ENCODE measurements around the gene ACSL3. TPM values are rescaled to one million over a fixed set of nuclear protein-coding genes. Genes with fewer than 3 reads are reported as not detected.

Gene ACSL3
- polyA plus RNA-seq, 1 donor from 2014 or later: 119 TPM

DNA sequence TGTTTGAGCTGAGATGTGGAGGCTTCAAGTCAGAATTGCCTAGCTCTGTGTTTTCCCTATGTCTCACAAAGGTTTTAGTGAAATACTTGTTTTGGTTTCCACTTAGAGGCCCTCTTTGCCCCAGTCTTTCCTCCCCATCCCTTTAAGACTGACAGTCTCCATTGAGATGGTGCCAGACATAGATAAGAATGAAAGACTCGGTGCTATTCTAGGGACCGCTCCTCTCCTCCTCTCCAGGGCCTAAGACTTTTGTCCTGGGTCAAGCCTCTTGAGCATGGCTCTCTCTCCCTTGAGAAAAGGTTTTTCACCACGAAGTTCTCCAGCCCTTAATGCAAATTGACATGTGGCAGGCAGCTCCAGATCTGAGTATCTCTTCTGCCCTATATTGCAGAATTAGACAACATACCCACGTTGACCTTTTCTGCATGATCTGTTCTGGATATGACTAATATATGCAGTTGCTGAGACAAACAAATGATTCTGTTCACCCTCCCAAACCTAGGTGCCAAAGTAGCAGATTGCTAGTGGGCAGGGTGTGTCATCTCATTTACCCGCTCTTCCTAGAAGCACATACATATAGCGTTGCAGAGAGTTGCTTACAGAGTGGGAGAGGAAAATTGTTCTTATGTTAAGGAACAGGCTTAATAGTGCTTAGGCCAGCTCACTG lies 47.5 kb upstream of the ACSL3 start:
- H3K9me2 ChIP-seq (ENCODE audit: insufficient read depth, low read length): no peaks in the 10 kb centered on the region
- no peak overlapping the region for H3K4me2 ChIP-seq (ENCODE audit: low read length)
- H3F3A ChIP-seq (ENCODE audit: insufficient read depth, low read length, poor library complexity, severe bottlenecking): no peaks in the 10 kb centered on the region
- H2AFZ ChIP-seq (ENCODE audit: low read depth, low read length): no peak overlapping the region
- no peak overlapping the region for H3K9ac ChIP-seq (ENCODE audit: low read length)
- no peaks in the 10 kb centered on the region for H4K20me1 ChIP-seq (ENCODE audit: insufficient read depth)
- TF ChIP-seq EP300 (conservative IDR thresholded peaks at IDR 0.05; ENCODE audit: poor library complexity, severe bottlenecking): no peak
- TF ChIP-seq, protein P1, sequence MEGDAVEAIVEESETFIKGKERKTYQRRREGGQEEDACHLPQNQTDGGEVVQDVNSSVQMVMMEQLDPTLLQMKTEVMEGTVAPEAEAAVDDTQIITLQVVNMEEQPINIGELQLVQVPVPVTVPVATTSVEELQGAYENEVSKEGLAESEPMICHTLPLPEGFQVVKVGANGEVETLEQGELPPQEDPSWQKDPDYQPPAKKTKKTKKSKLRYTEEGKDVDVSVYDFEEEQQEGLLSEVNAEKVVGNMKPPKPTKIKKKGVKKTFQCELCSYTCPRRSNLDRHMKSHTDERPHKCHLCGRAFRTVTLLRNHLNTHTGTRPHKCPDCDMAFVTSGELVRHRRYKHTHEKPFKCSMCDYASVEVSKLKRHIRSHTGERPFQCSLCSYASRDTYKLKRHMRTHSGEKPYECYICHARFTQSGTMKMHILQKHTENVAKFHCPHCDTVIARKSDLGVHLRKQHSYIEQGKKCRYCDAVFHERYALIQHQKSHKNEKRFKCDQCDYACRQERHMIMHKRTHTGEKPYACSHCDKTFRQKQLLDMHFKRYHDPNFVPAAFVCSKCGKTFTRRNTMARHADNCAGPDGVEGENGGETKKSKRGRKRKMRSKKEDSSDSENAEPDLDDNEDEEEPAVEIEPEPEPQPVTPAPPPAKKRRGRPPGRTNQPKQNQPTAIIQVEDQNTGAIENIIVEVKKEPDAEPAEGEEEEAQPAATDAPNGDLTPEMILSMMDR (IDR thresholded peaks at IDR 0.05; ENCODE audit: poor library complexity, severe bottlenecking): no peak
- no peak for TF ChIP-seq POLR2AphosphoS5 (IDR thresholded peaks at IDR 0.05)
- TF ChIP-seq, protein P2, sequence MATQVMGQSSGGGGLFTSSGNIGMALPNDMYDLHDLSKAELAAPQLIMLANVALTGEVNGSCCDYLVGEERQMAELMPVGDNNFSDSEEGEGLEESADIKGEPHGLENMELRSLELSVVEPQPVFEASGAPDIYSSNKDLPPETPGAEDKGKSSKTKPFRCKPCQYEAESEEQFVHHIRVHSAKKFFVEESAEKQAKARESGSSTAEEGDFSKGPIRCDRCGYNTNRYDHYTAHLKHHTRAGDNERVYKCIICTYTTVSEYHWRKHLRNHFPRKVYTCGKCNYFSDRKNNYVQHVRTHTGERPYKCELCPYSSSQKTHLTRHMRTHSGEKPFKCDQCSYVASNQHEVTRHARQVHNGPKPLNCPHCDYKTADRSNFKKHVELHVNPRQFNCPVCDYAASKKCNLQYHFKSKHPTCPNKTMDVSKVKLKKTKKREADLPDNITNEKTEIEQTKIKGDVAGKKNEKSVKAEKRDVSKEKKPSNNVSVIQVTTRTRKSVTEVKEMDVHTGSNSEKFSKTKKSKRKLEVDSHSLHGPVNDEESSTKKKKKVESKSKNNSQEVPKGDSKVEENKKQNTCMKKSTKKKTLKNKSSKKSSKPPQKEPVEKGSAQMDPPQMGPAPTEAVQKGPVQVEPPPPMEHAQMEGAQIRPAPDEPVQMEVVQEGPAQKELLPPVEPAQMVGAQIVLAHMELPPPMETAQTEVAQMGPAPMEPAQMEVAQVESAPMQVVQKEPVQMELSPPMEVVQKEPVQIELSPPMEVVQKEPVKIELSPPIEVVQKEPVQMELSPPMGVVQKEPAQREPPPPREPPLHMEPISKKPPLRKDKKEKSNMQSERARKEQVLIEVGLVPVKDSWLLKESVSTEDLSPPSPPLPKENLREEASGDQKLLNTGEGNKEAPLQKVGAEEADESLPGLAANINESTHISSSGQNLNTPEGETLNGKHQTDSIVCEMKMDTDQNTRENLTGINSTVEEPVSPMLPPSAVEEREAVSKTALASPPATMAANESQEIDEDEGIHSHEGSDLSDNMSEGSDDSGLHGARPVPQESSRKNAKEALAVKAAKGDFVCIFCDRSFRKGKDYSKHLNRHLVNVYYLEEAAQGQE (IDR thresholded peaks at IDR 0.05; ENCODE audit: borderline replicate concordance): no peak
- TF ChIP-seq SMC3 (conservative IDR thresholded peaks at IDR 0.05; ENCODE audit: poor library complexity): no peak
- no peak for TF ChIP-seq MXI1 (conservative IDR thresholded peaks at IDR 0.05; ENCODE audit: poor library complexity, severe bottlenecking)
- no peak for TF ChIP-seq EZH2 (IDR thresholded peaks at IDR 0.05; ENCODE audit: borderline replicate concordance, insufficient read depth, low read length, poor library complexity, severe bottlenecking)
- TF ChIP-seq RAD21 (conservative IDR thresholded peaks at IDR 0.05): no peak
- TF ChIP-seq TAF1 (IDR thresholded peaks at IDR 0.05; ENCODE audit: low read depth): no peak
- H3K27ac ChIP-seq (ENCODE audit: low read length): no peak overlapping the region
- no peak overlapping the region for H3K4me3 ChIP-seq (ENCODE audit: low read length)
- H3K79me2 ChIP-seq (replicated peaks; ENCODE audit: insufficient read depth, low read length): no peaks in the 10 kb centered on the region
- H3K36me3 ChIP-seq (ENCODE audit: insufficient read depth, low read length): no peaks in the 10 kb centered on the region
- H3K9me3 ChIP-seq (ENCODE audit: low read length): no peaks in the 10 kb centered on the region
- H3K27me3 ChIP-seq (ENCODE audit: insufficient read depth, low read depth, low read length): no peaks in the 10 kb centered on the region

DNA sequence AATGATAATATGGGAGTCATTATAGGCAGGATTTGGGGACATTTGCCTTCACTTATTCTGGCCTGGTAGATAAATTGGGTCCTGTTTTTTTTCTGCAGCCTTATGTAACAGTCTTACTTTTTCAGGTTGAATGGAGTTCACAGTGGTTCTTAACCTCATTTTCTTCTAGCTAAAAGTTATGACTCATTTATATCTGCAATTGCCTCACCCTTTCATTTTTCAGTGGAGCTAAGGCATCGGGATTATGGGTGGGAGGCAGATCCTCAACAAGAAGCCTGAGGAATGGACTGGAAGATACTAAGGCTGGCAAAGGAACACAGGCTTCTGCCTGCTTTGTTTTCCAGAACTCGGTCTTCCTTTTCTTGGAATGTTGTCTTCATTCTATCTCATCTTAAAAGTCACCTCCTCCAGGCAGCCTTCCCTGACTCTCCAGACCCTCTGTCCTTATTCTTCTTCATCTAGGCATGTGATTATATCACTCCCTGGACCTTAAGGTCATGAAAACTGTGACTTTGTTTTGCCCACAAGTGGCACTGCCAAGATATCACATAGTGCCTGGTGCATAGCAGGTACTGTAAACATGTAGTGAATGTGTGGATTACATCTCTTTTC lies 41.0 kb upstream of the ACSL3 start:
- H2AFZ ChIP-seq (ENCODE audit: low read depth, low read length): no peak overlapping the region

More for the DNA sequence above, 41.0 kb upstream of the ACSL3 start:
- H3K27me3 ChIP-seq (ENCODE audit: insufficient read depth, low read depth, low read length): no peaks in the 10 kb centered on the region
- no peaks in the 10 kb centered on the region for H3K79me2 ChIP-seq (replicated peaks; ENCODE audit: insufficient read depth, low read length)
- H3K27ac ChIP-seq (ENCODE audit: low read length): no peak overlapping the region
- H3K9me3 ChIP-seq (ENCODE audit: low read length): no peaks in the 10 kb centered on the region
- H4K20me1 ChIP-seq (ENCODE audit: insufficient read depth): no peaks in the 10 kb centered on the region
- no peak overlapping the region for H3K4me2 ChIP-seq (ENCODE audit: low read length)
- H3K4me3 ChIP-seq (ENCODE audit: low read length): no peak overlapping the region
- TF ChIP-seq RAD21 (conservative IDR thresholded peaks at IDR 0.05) (no peak), POLR2AphosphoS5 (IDR thresholded peaks at IDR 0.05) (no peak), EZH2 (IDR thresholded peaks at IDR 0.05; ENCODE audit: borderline replicate concordance, insufficient read depth, low read length, poor library complexity, severe bottlenecking) (no peak), TAF1 (IDR thresholded peaks at IDR 0.05; ENCODE audit: low read depth) (no peak), SMC3 (conservative IDR thresholded peaks at IDR 0.05; ENCODE audit: poor library complexity) (no peak), EP300 (conservative IDR thresholded peaks at IDR 0.05; ENCODE audit: poor library complexity, severe bottlenecking) (no peak), MXI1 (conservative IDR thresholded peaks at IDR 0.05; ENCODE audit: poor library complexity, severe bottlenecking) (no peak)
- TF ChIP-seq, protein P2 (IDR thresholded peaks at IDR 0.05; ENCODE audit: borderline replicate concordance): no peak
- TF ChIP-seq, protein P1 (IDR thresholded peaks at IDR 0.05; ENCODE audit: poor library complexity, severe bottlenecking): no peak
- H3K9ac ChIP-seq (ENCODE audit: low read length): no peak overlapping the region
- H3F3A ChIP-seq (ENCODE audit: insufficient read depth, low read length, poor library complexity, severe bottlenecking): no peaks in the 10 kb centered on the region
- no peaks in the 10 kb centered on the region for H3K9me2 ChIP-seq (ENCODE audit: insufficient read depth, low read length)
- no peaks in the 10 kb centered on the region for H3K36me3 ChIP-seq (ENCODE audit: insufficient read depth, low read length)

All from neural cell (in vitro differentiated cells).